ENCODE measurements around the gene AGBL1.

DNA sequence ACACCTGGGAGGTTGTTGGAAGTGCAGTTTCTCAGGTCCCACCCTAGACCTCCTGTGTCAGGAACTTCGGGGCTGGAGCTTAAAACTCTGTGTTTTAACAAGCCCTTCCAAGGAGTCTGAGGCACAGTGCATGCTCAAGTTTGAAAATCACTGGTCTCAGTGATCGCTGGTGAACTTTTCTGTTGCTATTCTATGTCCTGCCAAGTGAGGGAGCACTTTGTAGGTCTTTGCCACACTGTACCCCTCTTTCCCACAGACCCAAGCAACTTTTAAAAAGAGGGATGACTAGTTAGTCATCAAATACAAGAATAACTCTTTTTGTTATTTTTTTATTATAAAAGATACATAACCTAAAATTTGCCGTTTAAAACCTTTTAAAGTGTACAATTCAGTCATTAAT lies 133.7 kb downstream of the AGBL1 start:
- TF ChIP-seq POLR2A (IDR thresholded peaks at IDR 0.05), result no peak
- TF ChIP-seq, protein P1, sequence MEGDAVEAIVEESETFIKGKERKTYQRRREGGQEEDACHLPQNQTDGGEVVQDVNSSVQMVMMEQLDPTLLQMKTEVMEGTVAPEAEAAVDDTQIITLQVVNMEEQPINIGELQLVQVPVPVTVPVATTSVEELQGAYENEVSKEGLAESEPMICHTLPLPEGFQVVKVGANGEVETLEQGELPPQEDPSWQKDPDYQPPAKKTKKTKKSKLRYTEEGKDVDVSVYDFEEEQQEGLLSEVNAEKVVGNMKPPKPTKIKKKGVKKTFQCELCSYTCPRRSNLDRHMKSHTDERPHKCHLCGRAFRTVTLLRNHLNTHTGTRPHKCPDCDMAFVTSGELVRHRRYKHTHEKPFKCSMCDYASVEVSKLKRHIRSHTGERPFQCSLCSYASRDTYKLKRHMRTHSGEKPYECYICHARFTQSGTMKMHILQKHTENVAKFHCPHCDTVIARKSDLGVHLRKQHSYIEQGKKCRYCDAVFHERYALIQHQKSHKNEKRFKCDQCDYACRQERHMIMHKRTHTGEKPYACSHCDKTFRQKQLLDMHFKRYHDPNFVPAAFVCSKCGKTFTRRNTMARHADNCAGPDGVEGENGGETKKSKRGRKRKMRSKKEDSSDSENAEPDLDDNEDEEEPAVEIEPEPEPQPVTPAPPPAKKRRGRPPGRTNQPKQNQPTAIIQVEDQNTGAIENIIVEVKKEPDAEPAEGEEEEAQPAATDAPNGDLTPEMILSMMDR (IDR thresholded peaks at IDR 0.05), result no peak

All from heart left ventricle (tissue), 13 donors.